ENCODE results near the gene NAA50.

NAA50 gene

DNA sequence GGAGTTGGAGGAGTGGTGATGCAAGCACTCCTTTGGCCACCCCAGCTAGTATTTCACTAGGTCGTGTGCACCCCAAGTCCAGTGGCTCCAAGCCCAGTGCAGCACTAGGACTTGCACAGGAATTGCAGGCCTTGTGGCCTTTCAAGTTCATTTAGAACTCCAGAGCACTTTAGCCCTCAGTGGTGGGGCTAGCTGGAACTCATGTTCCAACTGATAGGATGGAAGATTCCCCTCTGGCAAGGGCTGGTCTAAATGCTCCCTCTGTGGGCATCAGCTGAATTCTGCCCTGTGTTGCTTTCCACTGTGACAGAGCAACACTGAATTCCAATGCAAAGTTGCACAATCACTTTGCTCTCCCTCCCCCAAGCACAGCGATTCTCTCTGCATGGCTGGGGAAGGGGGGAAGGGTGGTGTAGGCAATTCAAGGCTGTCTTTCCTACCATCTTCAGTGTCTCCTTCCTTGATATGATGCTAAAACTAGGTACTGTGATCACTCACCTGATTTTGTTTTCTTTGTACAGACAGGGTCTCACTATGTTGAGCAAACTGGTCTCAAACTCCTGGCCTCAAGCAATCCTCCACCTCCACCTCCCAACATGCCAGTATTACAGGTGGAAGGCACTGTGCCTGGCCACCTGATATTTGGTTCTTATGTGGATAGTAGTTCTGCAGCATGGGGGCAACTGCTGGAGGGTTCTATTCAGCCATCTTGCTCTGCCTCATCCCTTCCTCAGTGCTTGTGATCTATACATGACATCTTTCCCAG, 59.9 kb downstream of the NAA50 start:
- no peak for DNase-seq (ENCODE audit: low spot score)

- no peak for DNase-seq (ENCODE audit: low spot score)
Measured at GRCh38 chr3:113685124-113685523, 60.9 kb downstream of the NAA50 start.

- DNase-seq (ENCODE audit: low spot score): no peak
Measured at GRCh38 chr3:113684271-113684819, 61.7 kb downstream of the NAA50 start.

DNA sequence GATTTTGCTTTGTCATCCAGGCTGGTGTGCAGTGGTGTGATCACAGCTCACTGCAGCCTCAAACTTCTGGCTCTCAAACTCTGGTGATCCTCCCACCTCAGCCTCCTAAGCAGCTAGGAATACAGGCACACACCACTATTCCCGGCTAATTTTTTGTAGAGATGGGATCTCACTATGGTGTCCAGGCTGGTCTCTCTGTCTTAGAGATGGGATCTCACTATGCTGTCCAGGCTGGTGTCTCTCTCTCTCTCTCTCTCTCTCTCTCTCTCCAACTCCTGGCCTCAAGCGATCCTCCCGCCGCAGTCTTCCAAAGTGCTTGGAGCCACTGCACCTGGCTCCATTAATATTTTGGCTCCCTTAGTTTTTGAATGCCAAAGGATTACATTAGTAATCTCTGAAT, 67.3 kb downstream of the NAA50 start:
- DNase-seq (ENCODE audit: low spot score): no peak

DNA sequence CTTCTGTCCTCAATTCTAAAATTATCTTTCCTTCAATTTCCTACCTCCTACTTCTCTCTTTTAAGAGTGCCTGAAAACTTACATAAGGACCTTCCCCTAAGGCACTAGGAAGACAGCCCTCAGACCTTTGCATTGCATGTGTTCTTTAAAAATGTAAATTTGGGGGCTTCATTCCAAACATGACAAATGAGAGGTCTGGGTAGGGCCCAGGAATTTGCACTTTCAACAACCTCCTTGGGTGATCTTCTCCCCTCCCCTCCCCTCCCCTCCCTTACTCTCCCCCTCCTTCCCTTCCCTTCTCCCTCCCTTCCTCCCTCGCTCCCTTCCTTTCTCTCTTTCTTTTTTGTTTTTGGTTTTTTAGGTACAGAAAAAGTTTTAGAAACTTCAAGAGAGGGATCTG, 68.3 kb downstream of the NAA50 start:
- DNase-seq (ENCODE audit: low spot score): no peak

- DNase-seq (ENCODE audit: low spot score): no peak
Measured at GRCh38 chr3:113676261-113676660, 69.8 kb downstream of the NAA50 start.

GRCh38 chr3:113673593-113673992, 72.5 kb downstream of the NAA50 start:
- DNase-seq (ENCODE audit: low spot score): no peak

GRCh38 chr3:113668015-113668414, 78.0 kb downstream of the NAA50 start:
- DNase-seq (ENCODE audit: low spot score): no peak

Measured in pons (tissue), 1 donor.